Uterus (tissue), 4 donors: ENCODE measurements around the gene ELAPOR1. TPM values are rescaled to one million over a fixed set of nuclear protein-coding genes. Genes with fewer than 3 reads are reported as not detected.

Experiments used
- DNase-seq, 2 donors: peaks; one replicate each; pipeline ENCODE4 v3.0.0-alpha.2; 2019 to 2020
- H3K27ac ChIP-seq, 2 donors: fragments of 200-600 bp; sonication (generic); 1 replicate in 1 of 2; 2 replicates in 1 of 2; pipeline ENCODE4 v1.5.1; 2016 to 2018
- H3K27me3 ChIP-seq, 2 donors: fragments of 200-600 bp; sonication (generic); one replicate each; pipeline ENCODE4 v1.5.1; 2018 to 2019; ENCODE audit warnings: control low read depth in 1 of 2
- H3K36me3 ChIP-seq, 2 donors: fragments of 200-600 bp; sonication (generic); one replicate each; pipeline ENCODE4 v1.5.1; 2019; ENCODE audit warnings: control low read depth in 1 of 2
- H3K4me1 ChIP-seq, 2 donors: fragments of 200-600 bp; sonication (generic); one replicate each; pipeline ENCODE4 v1.5.1; 2018 to 2019; ENCODE audit warnings: control low read depth in 1 of 2
- H3K4me3 ChIP-seq, 2 donors: fragments of 200-600 bp; sonication (generic); 1 replicate in 1 of 2; 2 replicates in 1 of 2; pipeline ENCODE4 v1.5.1; 2018 to 2019; ENCODE audit warnings: mild to moderate bottlenecking in 1 of 2
- H3K9me3 ChIP-seq, 2 donors: fragments of 200-600 bp; sonication (generic); one replicate each; pipeline ENCODE4 v1.5.1; 2019; ENCODE audit warnings: control low read depth in 1 of 2
- POLR2A ChIP-seq, 2 donors: fragments of 450-650 bp; IDR thresholded peaks; one replicate each; pipeline ENCODE4 v1.6.1; 2016; ENCODE audit warnings: antibody characterized with exemption in 2 of 2, mild to moderate bottlenecking in 1 of 2, moderate library complexity in 1 of 2
- intact Hi-C: fragments of 100-400 bp; cut with DNase I; formaldehyde crosslinking; loops from one replicate; pipeline ENCODE4 v1.15.1; 2023; ENCODE audit warnings: low total_unique reads
- small RNA-seq: library from RNA; depleted of rRNA; stranded (forward); fragments of <200 nt; gene quantifications from one replicate; pipeline ENCODE3, GENCODE V24; 2016
- total RNA-seq, 4 donors: library from RNA; depleted of rRNA in 3 of 4; stranded (reverse); fragments of >200 nt in 3 of 4; gene quantifications; one replicate each; pipeline versions ENCODE4 v1.1.0 to v1.2.4, GENCODE V29; 2014 to 2023
- TF ChIP-seq, protein P1 (sequence below), 4 experiments: fragments of 200-600 bp in 2 of 4; fragments of 450-650 bp in 2 of 4; sonication (generic) in 2 of 4; IDR thresholded peaks; one replicate each; pipeline ENCODE4 v1.5.1; 2016 to 2019; ENCODE audit warnings: antibody characterized with exemption in 4 of 4, mild to moderate bottlenecking in 2 of 4, moderate library complexity in 1 of 4
- donor health status: DM: yes; HTN: yes; CAD: no.

ELAPOR1 gene
- total RNA-seq, 4 donors from 2014 or later, result 0.29 to 51.2 (median 2.8) TPM

DNA sequence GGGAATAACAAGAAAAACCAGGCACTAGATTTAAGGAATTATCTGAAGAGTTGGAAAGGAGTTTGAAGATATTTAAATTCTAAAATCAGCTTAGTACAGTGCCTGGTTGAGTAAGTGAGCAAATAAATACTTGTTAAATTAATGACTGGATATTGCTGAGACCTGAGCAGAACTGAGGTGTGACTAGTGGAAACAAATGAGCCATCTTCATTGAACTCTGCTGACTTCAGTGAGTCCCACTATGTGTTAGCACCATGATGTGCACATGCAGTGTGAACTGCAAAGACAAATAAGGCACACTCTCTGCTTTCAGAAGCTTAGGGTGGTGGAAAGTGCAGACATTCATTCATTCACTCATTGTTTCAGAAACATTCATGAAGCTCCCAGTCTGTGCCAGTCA is 48.7 kb downstream of the ELAPOR1 start:
- intact Hi-C loops, result no loop called here
- Histone ChIP-seq H3K36me3 (no peaks in the 10 kb centered on the region), H3K27ac (no peak overlapping the region), H3K27me3 (no peaks in the 10 kb centered on the region), H3K4me1 (no peaks in the 10 kb centered on the region), H3K4me3 (no peak overlapping the region), H3K9me3 (no peaks in the 10 kb centered on the region)
- TF ChIP-seq, protein P1, sequence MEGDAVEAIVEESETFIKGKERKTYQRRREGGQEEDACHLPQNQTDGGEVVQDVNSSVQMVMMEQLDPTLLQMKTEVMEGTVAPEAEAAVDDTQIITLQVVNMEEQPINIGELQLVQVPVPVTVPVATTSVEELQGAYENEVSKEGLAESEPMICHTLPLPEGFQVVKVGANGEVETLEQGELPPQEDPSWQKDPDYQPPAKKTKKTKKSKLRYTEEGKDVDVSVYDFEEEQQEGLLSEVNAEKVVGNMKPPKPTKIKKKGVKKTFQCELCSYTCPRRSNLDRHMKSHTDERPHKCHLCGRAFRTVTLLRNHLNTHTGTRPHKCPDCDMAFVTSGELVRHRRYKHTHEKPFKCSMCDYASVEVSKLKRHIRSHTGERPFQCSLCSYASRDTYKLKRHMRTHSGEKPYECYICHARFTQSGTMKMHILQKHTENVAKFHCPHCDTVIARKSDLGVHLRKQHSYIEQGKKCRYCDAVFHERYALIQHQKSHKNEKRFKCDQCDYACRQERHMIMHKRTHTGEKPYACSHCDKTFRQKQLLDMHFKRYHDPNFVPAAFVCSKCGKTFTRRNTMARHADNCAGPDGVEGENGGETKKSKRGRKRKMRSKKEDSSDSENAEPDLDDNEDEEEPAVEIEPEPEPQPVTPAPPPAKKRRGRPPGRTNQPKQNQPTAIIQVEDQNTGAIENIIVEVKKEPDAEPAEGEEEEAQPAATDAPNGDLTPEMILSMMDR (IDR thresholded peaks at IDR 0.05), result no peak
- TF ChIP-seq POLR2A (IDR thresholded peaks at IDR 0.05), result no peak
- DNase-seq, result no peak

DNA sequence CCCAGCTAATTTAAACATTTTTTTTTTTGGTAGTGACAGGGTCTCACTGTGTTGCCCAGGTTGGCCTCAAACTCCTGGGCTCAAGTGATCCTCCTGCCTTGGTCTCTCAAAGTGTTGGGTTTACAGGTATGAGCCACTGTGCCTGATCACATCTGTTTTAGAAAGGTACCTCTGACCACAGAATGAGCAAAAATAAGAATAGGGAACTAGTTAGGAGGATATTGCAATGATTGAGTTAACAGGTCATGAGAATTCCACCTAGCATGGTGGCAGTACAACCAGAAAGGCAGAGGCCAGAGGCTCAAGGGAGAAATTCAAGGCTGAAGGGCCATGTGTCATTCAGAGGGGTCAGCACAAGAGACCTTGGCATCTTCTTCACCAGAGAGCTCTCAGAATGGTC is 49.6 kb downstream of the ELAPOR1 start:
- intact Hi-C loops, result no loop called here
- H3K9me3 ChIP-seq, result no peaks in the 10 kb centered on the region
- no peaks in the 10 kb centered on the region for H3K27me3 ChIP-seq
- no peak for TF ChIP-seq POLR2A (IDR thresholded peaks at IDR 0.05)
- TF ChIP-seq, protein P1 (IDR thresholded peaks at IDR 0.05), result no peak
- H3K27ac ChIP-seq, result no peak overlapping the region
- no peak overlapping the region for H3K4me3 ChIP-seq
- H3K4me1 ChIP-seq, result no peaks in the 10 kb centered on the region
- DNase-seq, result no peak
- H3K36me3 ChIP-seq, result no peaks in the 10 kb centered on the region

Small RNAs within 50 kb of the gene (small RNA-seq; reads per million reads assigned to genes)
- gene AL356488.2, result not detected

Other genes with a start within 250 kb of the ELAPOR1 start
- 10 to 100 TPM in 3 of 4 donors, 1 to 10 TPM in 1; 8.5 to 61.3 (median 16.8) TPM for gene GPSM2, start 237.1 kb upstream of the ELAPOR1 start, total RNA-seq
- gene CLCC1, start 150.6 kb upstream of the ELAPOR1 start, total RNA-seq, result 10 to 100 TPM; 30.6 to 71.2 (median 54.7) TPM
- 10 to 100 TPM; 10.5 to 54.7 (median 27.2) TPM for gene WDR47, start 72.0 kb upstream of the ELAPOR1 start, total RNA-seq
- 10 to 100 TPM in 3 of 4 donors, 1 to 10 TPM in 1; 2.0 to 56.3 (median 25.7) TPM for gene TAF13, start 38.1 kb upstream of the ELAPOR1 start, total RNA-seq
- 10 to 100 TPM; 10.2 to 56.2 (median 36.4) TPM for gene TMEM167B, start 23.4 kb upstream of the ELAPOR1 start, total RNA-seq
- 100 to 1,000 TPM in 3 of 4 donors, 10 to 100 TPM in 1; 98.1 to 138 (median 112) TPM for gene SARS1, start 99.8 kb downstream of the ELAPOR1 start, total RNA-seq
- 1 to 10 TPM in 3 of 4 donors, under 1 TPM in 1; 0.26 to 9.6 (median 5.4) TPM for gene CELSR2, start 135.4 kb downstream of the ELAPOR1 start, total RNA-seq
- gene PSRC1, start 169.0 kb downstream of the ELAPOR1 start, total RNA-seq, result 10 to 100 TPM in 1 of 4 donors, 1 to 10 TPM in 3; 3.8 to 11.4 (median 7.5) TPM
- under 1 TPM in 1 of 4 donors, not detected in 3; 0.76 TPM for gene MYBPHL, start 192.9 kb downstream of the ELAPOR1 start, total RNA-seq